Mucosa of rectum (tissue), 2 donors: ENCODE data around the gene CIBAR2.
A peak's percentile ranks its signal among the peaks of the same experiment; 100 is the strongest.

Experiments used
- H3K27ac ChIP-seq, 2 donors: one replicate each; pipeline ENCODE4 v1.7.0; 2013; ENCODE audit warnings: inconsistent platforms in 2 of 2, low read depth in 2 of 2, low read length in 2 of 2
- H3K27me3 ChIP-seq, 2 donors: one replicate each; pipeline ENCODE4 v1.7.0; 2013; ENCODE audit warnings: low read length in 2 of 2; ENCODE audit not compliant: control insufficient read depth in 2 of 2, insufficient read depth in 2 of 2
- H3K36me3 ChIP-seq, 2 donors: one replicate each; pipeline ENCODE4 v1.7.0; 2013; ENCODE audit warnings: low read length in 2 of 2; ENCODE audit not compliant: control insufficient read depth in 2 of 2, insufficient read depth in 2 of 2
- H3K4me1 ChIP-seq, 2 donors: one replicate each; pipeline ENCODE4 v1.7.0; 2013; ENCODE audit warnings: low read length in 2 of 2, mild to moderate bottlenecking in 1 of 2; ENCODE audit not compliant: control insufficient read depth in 2 of 2, insufficient read depth in 2 of 2
- H3K4me3 ChIP-seq, 2 donors: one replicate each; pipeline ENCODE4 v1.7.0; 2013; ENCODE audit warnings: low read length in 2 of 2
- H3K9ac ChIP-seq, 2 donors: one replicate each; pipeline ENCODE4 v1.7.0; 2013; ENCODE audit warnings: low read length in 2 of 2, low read depth in 1 of 2, mild to moderate bottlenecking in 1 of 2
- H3K9me3 ChIP-seq, 2 donors: one replicate each; pipeline ENCODE4 v1.7.0; 2013; ENCODE audit warnings: low read length in 2 of 2; ENCODE audit not compliant: control insufficient read depth in 2 of 2
- donor health status: healthy.
- donor health status: Normal muscosa, but diverticular disease.

The CIBAR2 gene

DNA sequence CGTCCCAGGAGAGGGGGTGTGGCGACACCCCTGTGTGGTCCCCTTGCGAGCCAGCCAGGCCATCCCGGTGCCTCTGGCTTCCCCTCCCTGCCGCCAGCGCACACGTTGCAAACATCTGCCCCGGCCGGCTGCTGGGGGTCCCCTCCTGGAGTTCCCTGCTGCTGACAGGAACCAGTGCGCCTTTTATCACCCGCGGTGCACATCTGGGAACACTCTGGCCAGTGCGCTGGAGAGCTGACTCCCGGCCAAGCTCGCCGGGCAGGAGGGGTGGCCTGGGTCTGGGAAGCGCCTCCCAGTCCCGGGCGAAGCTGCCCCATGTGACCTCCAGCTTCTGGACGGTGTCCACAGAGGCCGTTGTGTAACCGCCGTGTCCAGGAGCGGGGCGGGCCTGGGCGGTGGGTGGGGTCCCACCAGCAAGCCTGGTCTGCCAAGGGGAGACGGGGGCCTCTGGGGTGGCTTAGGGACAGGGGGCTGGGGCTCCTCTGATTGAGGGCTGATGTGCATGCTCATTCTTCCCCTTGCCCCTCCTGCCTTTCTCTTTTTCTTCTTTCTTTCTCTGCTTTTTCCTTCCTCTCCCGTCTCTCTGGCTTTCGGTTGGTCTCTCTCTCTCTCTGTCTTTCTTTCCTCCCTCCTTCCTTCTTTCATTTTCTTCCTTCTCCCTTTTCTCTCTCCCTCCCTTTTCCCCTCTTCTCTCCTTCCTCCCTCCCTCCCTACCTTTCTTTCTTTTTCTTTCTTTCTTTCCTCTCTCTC, 25.2 kb upstream of the CIBAR2 start:
- Histone ChIP-seq H3K27ac (peak overlapping the region; percentile 63 to 84), H3K36me3 (no peaks in the 10 kb centered on the region), H3K9me3 (no peaks in the 10 kb centered on the region), H3K9ac (peak overlapping the region; percentile 40 to 41), H3K4me3 (peak overlapping the region; percentile 36 to 44), H3K4me1 (peaks cover 10 to 13% of the 10 kb centered on the region in 2 donors), H3K27me3 (peaks cover 0 to 3% of the 10 kb centered on the region in 2 donors)

DNA sequence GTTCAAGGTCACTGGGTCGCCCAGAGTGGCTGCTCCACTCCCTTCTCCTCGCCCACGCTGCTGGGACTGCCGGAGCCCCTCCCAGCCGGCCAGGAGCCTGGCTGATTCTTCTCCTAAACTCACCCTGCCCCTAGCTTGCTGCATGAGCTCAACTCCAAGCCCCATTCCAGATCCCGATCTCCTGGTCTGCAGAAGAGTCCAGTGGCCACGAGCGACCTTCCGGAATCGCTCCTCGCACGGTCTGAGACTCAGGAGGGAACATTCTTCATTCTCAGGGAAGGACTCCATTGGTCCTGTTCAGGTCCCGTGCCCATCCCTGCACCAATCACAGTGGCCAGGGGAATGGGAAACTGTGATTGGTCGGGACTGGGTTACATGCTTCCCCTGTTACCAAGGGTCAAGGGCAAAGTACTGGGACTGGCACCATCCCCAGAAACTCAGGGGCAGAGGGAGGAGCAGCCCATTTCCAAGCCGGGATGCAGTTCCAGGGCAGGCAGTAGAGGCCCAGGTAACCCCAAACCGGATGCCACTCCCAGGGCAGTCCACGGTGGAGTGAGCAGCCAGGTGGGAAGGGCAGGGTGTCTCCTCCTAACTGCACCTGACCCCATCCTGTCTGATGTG, 24.5 kb upstream of the CIBAR2 start:
- Histone ChIP-seq H3K27ac (peak overlapping the region; percentile 63 to 84), H3K9me3 (no peaks in the 10 kb centered on the region), H3K4me1 (peaks cover 10 to 13% of the 10 kb centered on the region in 2 donors), H3K27me3 (peaks cover 0 to 3% of the 10 kb centered on the region in 2 donors), H3K36me3 (no peaks in the 10 kb centered on the region), H3K9ac (no peak overlapping the region), H3K4me3 (peak overlapping the region; percentile 36 to 44)

DNA sequence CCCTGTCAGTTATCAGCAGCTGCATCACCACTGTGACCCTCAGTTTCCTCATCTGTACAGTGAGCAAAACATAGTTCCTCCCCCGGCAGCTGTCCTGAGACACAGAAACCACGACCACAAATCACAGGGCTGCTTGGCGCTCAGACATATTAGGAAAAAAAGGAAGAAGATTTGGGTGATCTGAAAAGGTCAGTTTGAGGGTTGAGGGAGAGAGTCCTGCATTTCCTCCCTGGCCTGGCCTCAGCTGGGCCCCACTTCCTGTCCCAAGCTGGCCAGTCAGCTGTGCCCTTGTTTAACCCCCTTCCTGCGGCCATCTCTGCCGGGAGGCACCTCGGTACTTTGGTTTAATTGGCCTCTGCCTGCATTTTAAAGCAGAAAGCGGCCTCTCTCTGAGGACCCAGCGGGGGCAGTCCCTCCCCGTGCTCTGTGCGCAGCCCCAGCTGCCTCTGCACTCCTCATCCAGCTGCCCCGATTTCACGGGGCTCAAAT, 24.0 kb upstream of the CIBAR2 start:
- Histone ChIP-seq H3K36me3 (no peaks in the 10 kb centered on the region), H3K9me3 (no peaks in the 10 kb centered on the region), H3K9ac (no peak overlapping the region), H3K4me3 (peak overlapping the region; percentile 6 to 44), H3K4me1 (peaks cover 10 to 13% of the 10 kb centered on the region in 2 donors), H3K27ac (peak overlapping the region; percentile 63 to 84), H3K27me3 (peaks cover 0 to 3% of the 10 kb centered on the region in 2 donors)

DNA sequence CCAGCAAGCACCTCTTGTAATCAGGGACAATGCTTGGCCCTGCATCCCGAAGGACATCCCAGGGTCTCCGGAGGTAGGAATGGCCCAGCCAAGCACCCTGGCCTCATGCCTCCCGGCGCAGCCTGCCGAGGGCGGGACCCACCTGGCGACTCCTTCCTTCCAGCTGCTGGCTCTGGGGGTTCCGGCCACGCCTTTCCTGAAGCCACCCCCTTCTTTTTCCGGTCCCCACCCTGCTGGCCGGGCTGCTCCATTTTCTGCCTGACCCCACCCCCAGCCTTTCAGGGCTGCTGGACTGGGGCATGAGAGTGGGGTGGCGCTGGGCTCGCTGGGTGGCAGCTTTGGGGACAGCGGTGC, 22.5 kb upstream of the CIBAR2 start:
- Histone ChIP-seq H3K36me3 (no peaks in the 10 kb centered on the region), H3K27me3 (peaks cover 0 to 3% of the 10 kb centered on the region in 2 donors), H3K27ac (no peak overlapping the region), H3K4me3 (no peak overlapping the region), H3K9me3 (no peaks in the 10 kb centered on the region), H3K4me1 (peaks cover 10 to 13% of the 10 kb centered on the region in 2 donors), H3K9ac (no peak overlapping the region)

DNA sequence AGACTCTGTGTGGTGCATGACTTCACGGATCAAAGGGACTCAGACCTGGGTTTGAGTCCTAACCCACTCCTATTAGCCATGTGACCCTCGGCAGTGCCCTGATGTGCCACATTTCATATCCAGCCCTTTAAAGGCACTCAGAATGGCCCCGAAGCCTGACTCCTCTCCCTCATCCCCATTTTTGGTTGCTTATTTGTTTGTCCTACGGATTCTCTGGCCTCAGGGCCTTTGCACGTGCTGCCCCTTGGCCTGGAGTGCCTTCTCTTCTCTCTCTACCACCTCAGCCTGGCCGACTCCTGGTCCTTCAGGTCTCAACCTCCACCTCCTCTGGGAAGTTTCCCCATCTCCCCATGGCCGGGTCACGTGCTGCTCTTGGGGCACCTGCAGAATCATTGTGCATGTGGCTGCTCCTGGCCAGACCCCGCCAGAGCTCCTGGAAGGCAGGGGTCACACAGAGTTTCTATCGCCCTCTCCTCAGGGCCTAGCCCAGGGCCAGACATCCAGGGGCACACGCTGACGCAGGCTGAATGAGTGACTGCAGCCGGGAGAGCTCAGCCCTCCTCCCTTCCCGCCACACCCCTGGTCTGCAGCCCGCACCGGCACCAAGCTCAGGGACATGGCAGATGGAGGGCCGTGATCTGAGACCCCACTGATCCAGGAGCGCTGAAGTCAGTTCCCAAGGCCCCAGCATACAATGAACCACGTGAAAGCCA, 22.0 kb upstream of the CIBAR2 start:
- H3K4me1 ChIP-seq: peaks cover 10 to 13% of the 10 kb centered on the region in 2 donors
- H3K27ac ChIP-seq: no peak overlapping the region
- H3K4me3 ChIP-seq: no peak overlapping the region
- no peak overlapping the region for H3K9ac ChIP-seq
- no peaks in the 10 kb centered on the region for H3K36me3 ChIP-seq
- H3K9me3 ChIP-seq: no peaks in the 10 kb centered on the region
- peaks cover 0 to 3% of the 10 kb centered on the region in 2 donors for H3K27me3 ChIP-seq

DNA sequence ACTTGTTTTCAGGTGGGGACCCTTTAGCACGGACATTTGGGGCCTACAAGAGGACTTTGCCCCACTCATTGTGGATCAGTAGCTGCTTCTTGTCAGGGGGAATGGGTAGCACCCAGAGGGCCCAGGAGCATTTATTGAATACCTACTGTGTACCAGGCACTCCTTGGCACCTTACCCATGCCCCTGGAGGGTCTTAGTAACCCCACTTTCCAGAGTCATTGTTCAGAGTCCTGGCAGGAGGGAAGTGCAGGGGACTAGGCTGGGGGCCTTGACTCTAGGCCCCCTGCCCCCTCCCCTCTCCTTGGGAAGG, 21.0 kb upstream of the CIBAR2 start:
- H3K4me1 ChIP-seq: peaks cover 10 to 13% of the 10 kb centered on the region in 2 donors

DNA sequence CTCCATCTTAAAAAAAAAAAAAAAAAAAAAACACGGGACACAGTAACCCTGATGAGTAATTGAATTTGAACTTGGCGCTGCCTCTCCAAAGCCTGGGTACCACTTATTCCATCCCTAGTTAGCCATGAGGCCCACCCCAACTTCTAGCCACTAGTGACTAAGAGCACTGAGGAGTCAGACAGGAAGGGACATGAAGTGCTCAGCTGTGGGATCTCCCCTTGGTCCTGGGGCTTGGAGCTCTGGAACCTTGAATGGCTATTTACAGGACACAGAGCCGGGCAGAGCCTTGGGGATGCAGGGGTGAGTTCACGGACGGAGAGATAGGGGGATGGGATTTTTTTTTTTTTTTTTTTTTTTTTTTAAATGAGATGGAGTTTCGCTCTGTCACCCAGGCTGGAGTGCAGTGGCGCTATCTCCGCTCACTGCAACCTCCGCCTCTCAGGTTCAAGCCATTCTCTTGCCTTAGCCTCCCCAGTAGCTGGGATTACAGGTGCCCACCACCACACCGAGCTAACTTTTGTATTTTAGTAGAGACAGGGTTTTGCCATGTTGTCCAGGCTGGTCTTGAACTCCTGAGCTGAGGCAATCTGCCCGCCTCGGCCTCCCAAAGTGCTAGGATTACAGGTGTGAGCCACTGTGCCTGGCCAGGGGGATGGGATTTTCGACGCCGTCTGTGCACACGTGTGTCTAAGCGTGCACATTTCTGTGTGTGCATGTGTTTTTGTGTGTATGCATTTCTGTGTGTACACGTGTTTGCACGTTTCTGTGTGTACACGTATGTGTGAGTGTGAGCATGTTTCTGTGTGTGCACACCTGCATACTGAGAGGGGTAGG, 20.4 kb upstream of the CIBAR2 start:
- H3K4me3 ChIP-seq: no peak overlapping the region
- H3K27me3 ChIP-seq: peaks cover 0 to 3% of the 10 kb centered on the region in 2 donors
- H3K36me3 ChIP-seq: no peaks in the 10 kb centered on the region
- no peaks in the 10 kb centered on the region for H3K9me3 ChIP-seq
- no peak overlapping the region for H3K27ac ChIP-seq
- no peak overlapping the region for H3K9ac ChIP-seq
- H3K4me1 ChIP-seq: peaks cover 9 to 13% of the 10 kb centered on the region in 2 donors

More for the DNA sequence above, 21.0 kb upstream of the CIBAR2 start:
- H3K4me3 ChIP-seq: no peak overlapping the region
- no peak overlapping the region for H3K9ac ChIP-seq
- H3K9me3 ChIP-seq: no peaks in the 10 kb centered on the region
- peaks cover 0 to 3% of the 10 kb centered on the region in 2 donors for H3K27me3 ChIP-seq
- no peak overlapping the region for H3K27ac ChIP-seq
- H3K36me3 ChIP-seq: no peaks in the 10 kb centered on the region

DNA sequence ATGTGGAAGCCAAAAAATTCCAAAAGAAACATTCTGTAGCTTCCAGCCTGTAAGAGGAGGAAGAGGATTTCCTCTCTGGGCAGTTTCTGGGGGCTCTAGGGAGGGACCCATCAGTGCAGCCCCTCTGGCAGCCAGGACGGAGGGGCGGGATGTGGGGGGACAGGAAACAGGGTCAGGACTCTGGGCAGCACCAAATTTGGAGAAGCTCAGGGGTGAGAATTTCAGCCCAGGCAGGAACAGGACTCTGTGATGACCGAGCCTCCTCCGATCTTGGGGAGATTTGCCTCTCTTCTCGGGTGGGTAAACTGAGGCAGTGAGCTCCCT, 18.4 kb upstream of the CIBAR2 start:
- Histone ChIP-seq H3K9me3 (no peaks in the 10 kb centered on the region), H3K4me3 (no peak overlapping the region), H3K27ac (peak overlapping the region; percentile 58 to 60), H3K36me3 (no peaks in the 10 kb centered on the region), H3K9ac (no peak overlapping the region), H3K27me3 (no peaks in the 10 kb centered on the region), H3K4me1 (peaks cover 0 to 5% of the 10 kb centered on the region in 2 donors)

DNA sequence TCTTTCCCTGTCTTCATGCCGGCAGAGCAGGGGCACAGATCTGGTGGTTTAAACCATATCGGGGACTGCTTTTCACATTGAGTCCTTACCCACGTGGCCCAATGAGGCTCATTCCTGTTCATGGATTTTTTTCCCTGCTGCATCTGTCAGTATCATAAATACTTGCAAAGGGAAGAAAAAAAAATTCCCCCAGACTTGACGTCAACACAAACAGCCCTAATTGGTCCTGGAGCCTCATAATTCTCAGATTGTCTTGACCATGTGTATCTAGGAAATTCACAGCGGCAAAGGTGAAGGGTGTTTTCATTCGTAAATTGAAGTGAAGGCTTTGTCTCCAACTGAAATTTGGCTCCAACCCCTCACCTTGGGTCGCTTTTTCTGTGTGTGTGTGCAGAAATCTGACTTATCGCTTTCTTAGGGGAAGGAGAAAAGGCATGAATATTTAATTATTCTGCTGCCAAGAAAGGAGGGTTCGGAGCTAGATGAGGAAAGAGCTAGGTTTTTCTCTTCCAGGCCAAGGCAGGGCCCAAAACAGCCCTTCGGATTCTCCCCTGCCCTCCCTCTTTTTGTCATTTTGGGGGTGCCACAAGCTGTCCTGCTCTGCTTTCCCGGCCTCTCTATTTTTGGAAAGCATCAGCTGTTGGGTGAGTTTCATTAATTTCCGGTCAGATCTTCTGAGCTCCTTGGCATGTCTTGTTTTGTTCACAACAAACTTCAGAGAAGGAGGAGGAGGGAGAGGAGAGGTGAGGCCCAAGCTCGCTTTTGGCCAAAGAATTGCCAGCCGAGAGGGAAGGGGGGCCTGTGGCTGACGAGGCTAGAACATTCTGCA, 17.8 kb upstream of the CIBAR2 start:
- H3K4me3 ChIP-seq: no peak overlapping the region
- no peaks in the 10 kb centered on the region for H3K27me3 ChIP-seq
- H3K4me1 ChIP-seq: peaks cover 0 to 5% of the 10 kb centered on the region in 2 donors
- H3K27ac ChIP-seq: peak overlapping the region; percentile 58 to 60
- H3K9me3 ChIP-seq: no peaks in the 10 kb centered on the region
- H3K36me3 ChIP-seq: no peaks in the 10 kb centered on the region
- H3K9ac ChIP-seq: peak overlapping the region in 1 of 2 donors; percentile 4
